H1 (cell line): ENCODE data around the gene ASIC1.

Experiments
- EP300 ChIP-seq, 2 experiments: IDR thresholded peaks; 1 replicate in 1 of 2; 2 replicates in 1 of 2; pipeline ENCODE4 v1.6.1; 2011 to 2012; ENCODE audit warnings: low read depth in 2 of 2, low read length in 2 of 2, mild to moderate bottlenecking in 2 of 2, borderline replicate concordance in 1 of 2, inconsistent platforms in 1 of 2, moderate library complexity in 1 of 2
- EZH2 ChIP-seq: fragments of 200-600 bp; sonication (generic); IDR thresholded peaks from 2 replicates; pipeline ENCODE4 v1.7.1; 2012; ENCODE audit warnings: low read depth, mild to moderate bottlenecking, moderate library complexity, low read length, inconsistent platforms; ENCODE audit not compliant: severe bottlenecking
- POLR2A ChIP-seq, 2 experiments: IDR thresholded peaks; 1 replicate in 1 of 2; 2 replicates in 1 of 2; pipeline ENCODE4 v1.6.1; 2011; ENCODE audit warnings: low read depth in 2 of 2, low read length in 2 of 2, mild to moderate bottlenecking in 2 of 2; ENCODE audit errors: control extremely low read depth in 1 of 2
- TF ChIP-seq, protein P1 (sequence below), 3 experiments: IDR thresholded peaks; 1 replicate in 2 of 3; 2 replicates in 1 of 3; pipeline versions ENCODE4 v1.5.1 to v1.6.1; 2011; ENCODE audit warnings: low read length in 3 of 3, mild to moderate bottlenecking in 3 of 3, inconsistent platforms in 2 of 3, low read depth in 1 of 3, moderate library complexity in 1 of 3; ENCODE audit not compliant: insufficient read depth in 1 of 3; ENCODE audit errors: control extremely low read depth in 1 of 3
- TF ChIP-seq, protein P2 (sequence below): IDR thresholded peaks from 2 replicates; pipeline ENCODE4 v1.6.1; 2012; ENCODE audit warnings: inconsistent platforms

- no peak for TF ChIP-seq EZH2
- TF ChIP-seq EP300 (IDR thresholded peaks at IDR 0.05; ENCODE audit: borderline replicate concordance in 1 of 2, low read depth in 2 of 2, low read length in 2 of 2) = no peak
- TF ChIP-seq POLR2A (IDR thresholded peaks at IDR 0.05; ENCODE audit: control extremely low read depth in 1 of 2, low read depth in 2 of 2, low read length in 2 of 2) = no peak
- TF ChIP-seq, protein P1, sequence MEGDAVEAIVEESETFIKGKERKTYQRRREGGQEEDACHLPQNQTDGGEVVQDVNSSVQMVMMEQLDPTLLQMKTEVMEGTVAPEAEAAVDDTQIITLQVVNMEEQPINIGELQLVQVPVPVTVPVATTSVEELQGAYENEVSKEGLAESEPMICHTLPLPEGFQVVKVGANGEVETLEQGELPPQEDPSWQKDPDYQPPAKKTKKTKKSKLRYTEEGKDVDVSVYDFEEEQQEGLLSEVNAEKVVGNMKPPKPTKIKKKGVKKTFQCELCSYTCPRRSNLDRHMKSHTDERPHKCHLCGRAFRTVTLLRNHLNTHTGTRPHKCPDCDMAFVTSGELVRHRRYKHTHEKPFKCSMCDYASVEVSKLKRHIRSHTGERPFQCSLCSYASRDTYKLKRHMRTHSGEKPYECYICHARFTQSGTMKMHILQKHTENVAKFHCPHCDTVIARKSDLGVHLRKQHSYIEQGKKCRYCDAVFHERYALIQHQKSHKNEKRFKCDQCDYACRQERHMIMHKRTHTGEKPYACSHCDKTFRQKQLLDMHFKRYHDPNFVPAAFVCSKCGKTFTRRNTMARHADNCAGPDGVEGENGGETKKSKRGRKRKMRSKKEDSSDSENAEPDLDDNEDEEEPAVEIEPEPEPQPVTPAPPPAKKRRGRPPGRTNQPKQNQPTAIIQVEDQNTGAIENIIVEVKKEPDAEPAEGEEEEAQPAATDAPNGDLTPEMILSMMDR (IDR thresholded peaks at IDR 0.05; ENCODE audit: control extremely low read depth in 1 of 3, insufficient read depth in 1 of 3, low read depth in 1 of 3, low read length in 3 of 3) = no peak
- TF ChIP-seq, protein P2, sequence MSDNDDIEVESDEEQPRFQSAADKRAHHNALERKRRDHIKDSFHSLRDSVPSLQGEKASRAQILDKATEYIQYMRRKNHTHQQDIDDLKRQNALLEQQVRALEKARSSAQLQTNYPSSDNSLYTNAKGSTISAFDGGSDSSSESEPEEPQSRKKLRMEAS = no peak
Observed at GRCh38 chr12:50061946-50062686, 4.7 kb downstream of the ASIC1 start.
